Pancreas (tissue), 10 donors: ENCODE results near the gene RET. TPM values are rescaled to one million over a fixed set of nuclear protein-coding genes. Genes with fewer than 3 reads are reported as not detected.

ENCODE experiments used
- ATAC-seq, 4 donors: fragments of 200-7000 bp; cut with Tn5 transposase; one replicate each; pipeline versions ENCODE4 v1.8.0 to v1.9.1; 2020; ENCODE audit warnings: mild to moderate bottlenecking in 4 of 4, moderate library complexity in 4 of 4
- DNase-seq, 6 donors: peaks; one replicate each; pipeline ENCODE4 v3.0.0-alpha.2; 2020
- FAIRE-seq: peaks from 2 replicates; lab custom pipeline; 2012; peaks lifted over from hg19 to GRCh38; lab: Jason Lieb, UNC
- H3K27ac ChIP-seq, 4 donors: fragments of 200-600 bp; sonication (generic); 1 replicate in 3 of 4; 2 replicates in 1 of 4; pipeline versions ENCODE4 v1.5.0 to v1.8.0; 2020
- H3K27me3 ChIP-seq, 4 donors: fragments of 200-600 bp; one replicate each; pipeline ENCODE4 v1.8.0; 2021
- H3K36me3 ChIP-seq, 3 donors: fragments of 200-600 bp; sonication (generic) in 1 of 3; one replicate each; pipeline versions ENCODE4 v1.5.0 to v1.8.0; 2020 to 2021
- H3K4me1 ChIP-seq, 3 donors: fragments of 200-600 bp; one replicate each; pipeline ENCODE4 v1.8.0; 2021
- H3K4me3 ChIP-seq, 4 donors: fragments of 200-600 bp; sonication (generic) in 2 of 4; one replicate each; pipeline versions ENCODE4 v1.5.0 to v1.8.0; 2020 to 2021
- H3K9me3 ChIP-seq, 4 donors: fragments of 200-600 bp; one replicate each; pipeline ENCODE4 v1.8.0; 2021
- WGBS, 2 donors: extraction: QIAGEN DNeasy Blood & Tissue Kit; methylation state at CpG; one replicate each; pipeline ENCODE4 v1.1.7; 2013; 5-methylcytosine and 5-hydroxymethylcytosine counted together
- intact Hi-C, 3 donors: fragments of 100-400 bp; cut with DNase I; formaldehyde crosslinking; loops; one replicate each; pipeline versions ENCODE4 v1.11.1 to v1.14.2; 2022
- polyA plus RNA-seq, 2 donors: library from polyadenylated mRNA; stranded (reverse); fragments of 200-250 nt; gene quantifications; one replicate each; pipeline ENCODE4 v1.2.3, GENCODE V29; 2013
- total RNA-seq, 6 donors: library from RNA; stranded (reverse); fragmentation: NEBNext Ultra II Directional in 4 of 6; extraction: Animal tissue kit (Norgen Biotek cat#: 25700) in 4 of 6; gene quantifications; one replicate each; pipeline versions ENCODE4 v1.2.1 to v1.2.4, GENCODE V29; 2021 to 2023
- TF ChIP-seq, protein P1 (sequence below), 4 donors: fragments of 200-600 bp; sonication (generic) in 3 of 4; IDR thresholded peaks; one replicate each; pipeline versions ENCODE4 v1.5.0 to v1.8.0; 2021; ENCODE audit warnings: antibody characterized with exemption in 4 of 4
- donor health status: healthy with polysubstance abuse.
- donor health status: DM: no; HTN: no; CAD: no; lungs with moderate emphysema.
- donor health status: DM: no; HTN: no; CAD: no.
- donor health status: control.
- donor health status: control.
- donor health status: Bipolar disorder and iron deficiency.
- donor health status: DM: yes; HTN: yes; CAD: no.
- donor health status: DM: no; HTN: no; CAD: no.
- donor health status: DM: no; HTN: no; CAD: no.
- donor health status: DM: yes; HTN: yes; CAD: no.

RET gene
- total and polyA plus RNA-seq, 8 donors, result 0.32 to 4.4 (median 0.83) TPM

DNA sequence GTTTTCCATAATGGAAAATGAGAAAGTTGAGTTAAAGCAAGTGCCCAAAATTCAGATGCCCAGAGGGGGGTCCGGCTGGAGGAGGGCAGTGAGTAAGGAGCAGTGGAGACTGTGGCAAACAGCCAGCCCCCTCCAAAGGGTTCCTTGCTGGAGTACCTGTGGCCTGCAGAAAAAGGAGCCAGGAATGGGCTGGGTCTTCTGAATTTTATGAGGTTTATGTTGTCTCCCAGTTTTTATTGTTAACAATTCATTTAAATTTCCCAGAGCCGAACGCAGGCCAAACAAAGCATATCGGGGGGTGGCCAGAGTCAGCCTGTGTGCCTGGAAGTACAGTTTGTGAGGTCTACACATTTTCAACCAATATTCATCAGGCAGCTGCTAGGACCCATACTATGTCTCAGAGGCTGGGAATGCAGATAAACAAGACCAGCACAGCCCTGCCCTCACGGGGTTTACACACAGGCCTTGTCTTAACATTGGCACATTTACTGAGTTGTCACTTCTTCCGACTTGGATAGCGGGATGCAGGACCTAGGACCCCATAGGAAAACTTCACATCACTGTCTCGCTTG lies 48.5 kb downstream of the RET start:
- intact Hi-C loops, result no loop called here
- no peak overlapping the region for H3K4me3 ChIP-seq

DNA sequence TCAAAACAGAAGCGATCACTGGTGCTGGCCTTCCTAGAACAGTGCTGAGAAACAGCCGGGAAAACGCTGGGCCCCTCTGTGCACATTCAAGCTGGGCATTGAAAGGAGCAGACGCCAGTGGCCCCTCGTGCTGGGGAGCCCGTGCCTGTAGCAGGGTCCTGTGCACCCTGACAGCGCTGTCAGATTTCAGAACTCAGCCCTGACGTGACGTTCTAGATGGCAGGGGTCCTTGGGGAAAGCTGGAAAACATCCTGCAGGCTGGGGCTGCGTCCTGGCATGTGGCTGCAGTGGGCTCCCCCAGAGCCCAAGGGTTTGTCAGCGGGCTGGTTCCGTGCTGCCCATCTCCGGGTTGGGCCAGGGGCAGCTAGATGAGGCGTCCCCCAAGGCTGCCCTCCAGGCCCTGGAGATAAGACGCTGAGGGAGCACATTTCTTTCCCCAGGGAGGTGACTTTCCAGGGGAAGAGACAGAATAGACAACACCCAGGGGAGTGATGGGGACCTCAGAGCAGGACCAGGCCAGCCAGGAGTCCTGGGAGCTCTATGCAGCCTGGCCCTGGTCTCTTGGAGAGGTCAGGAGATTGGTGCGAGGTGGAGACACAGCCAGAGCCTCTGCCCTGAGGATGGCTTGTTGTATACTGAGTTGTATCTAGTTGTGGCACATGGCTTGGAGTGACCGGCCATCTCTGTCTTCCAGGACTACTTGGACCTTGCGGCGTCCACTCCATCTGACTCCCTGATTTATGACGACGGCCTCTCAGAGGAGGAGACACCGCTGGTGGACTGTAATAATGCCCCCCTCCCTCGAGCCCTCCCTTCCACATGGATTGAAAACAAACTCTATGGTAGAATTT lies 49.2 kb downstream of the RET start:
- H3K4me1 ChIP-seq, result no peaks in the 10 kb centered on the region
- TF ChIP-seq, protein P1, sequence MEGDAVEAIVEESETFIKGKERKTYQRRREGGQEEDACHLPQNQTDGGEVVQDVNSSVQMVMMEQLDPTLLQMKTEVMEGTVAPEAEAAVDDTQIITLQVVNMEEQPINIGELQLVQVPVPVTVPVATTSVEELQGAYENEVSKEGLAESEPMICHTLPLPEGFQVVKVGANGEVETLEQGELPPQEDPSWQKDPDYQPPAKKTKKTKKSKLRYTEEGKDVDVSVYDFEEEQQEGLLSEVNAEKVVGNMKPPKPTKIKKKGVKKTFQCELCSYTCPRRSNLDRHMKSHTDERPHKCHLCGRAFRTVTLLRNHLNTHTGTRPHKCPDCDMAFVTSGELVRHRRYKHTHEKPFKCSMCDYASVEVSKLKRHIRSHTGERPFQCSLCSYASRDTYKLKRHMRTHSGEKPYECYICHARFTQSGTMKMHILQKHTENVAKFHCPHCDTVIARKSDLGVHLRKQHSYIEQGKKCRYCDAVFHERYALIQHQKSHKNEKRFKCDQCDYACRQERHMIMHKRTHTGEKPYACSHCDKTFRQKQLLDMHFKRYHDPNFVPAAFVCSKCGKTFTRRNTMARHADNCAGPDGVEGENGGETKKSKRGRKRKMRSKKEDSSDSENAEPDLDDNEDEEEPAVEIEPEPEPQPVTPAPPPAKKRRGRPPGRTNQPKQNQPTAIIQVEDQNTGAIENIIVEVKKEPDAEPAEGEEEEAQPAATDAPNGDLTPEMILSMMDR (IDR thresholded peaks at IDR 0.05), result no peak
- intact Hi-C loops, result no loop called here
- no peak for FAIRE-seq
- peak in 2 of 6 donors; percentile 4 to 8 for DNase-seq
- H3K4me3 ChIP-seq, result no peak overlapping the region
- no peak for ATAC-seq
- H3K36me3 ChIP-seq, result no peaks in the 10 kb centered on the region
- H3K9me3 ChIP-seq, result no peaks in the 10 kb centered on the region
- no peak overlapping the region for H3K27ac ChIP-seq
- WGBS, 2 donors, result 75 to 84% methylated on average over 23 of the region's 23 CpGs
- H3K27me3 ChIP-seq, result no peaks in the 10 kb centered on the region

More for the DNA sequence above, 48.5 kb downstream of the RET start:
- DNase-seq (peak in 1 of 6 donors; percentile 13), FAIRE-seq (no peak), ATAC-seq (no peak)
- Histone ChIP-seq H3K27me3 (no peaks in the 10 kb centered on the region), H3K27ac (no peak overlapping the region), H3K4me1 (no peaks in the 10 kb centered on the region), H3K9me3 (no peaks in the 10 kb centered on the region), H3K36me3 (no peaks in the 10 kb centered on the region)
- TF ChIP-seq, protein P1 (IDR thresholded peaks at IDR 0.05), result no peak
- 91 to 93% methylated on average over 8 of the region's 8 CpGs for WGBS, 2 donors

DNA sequence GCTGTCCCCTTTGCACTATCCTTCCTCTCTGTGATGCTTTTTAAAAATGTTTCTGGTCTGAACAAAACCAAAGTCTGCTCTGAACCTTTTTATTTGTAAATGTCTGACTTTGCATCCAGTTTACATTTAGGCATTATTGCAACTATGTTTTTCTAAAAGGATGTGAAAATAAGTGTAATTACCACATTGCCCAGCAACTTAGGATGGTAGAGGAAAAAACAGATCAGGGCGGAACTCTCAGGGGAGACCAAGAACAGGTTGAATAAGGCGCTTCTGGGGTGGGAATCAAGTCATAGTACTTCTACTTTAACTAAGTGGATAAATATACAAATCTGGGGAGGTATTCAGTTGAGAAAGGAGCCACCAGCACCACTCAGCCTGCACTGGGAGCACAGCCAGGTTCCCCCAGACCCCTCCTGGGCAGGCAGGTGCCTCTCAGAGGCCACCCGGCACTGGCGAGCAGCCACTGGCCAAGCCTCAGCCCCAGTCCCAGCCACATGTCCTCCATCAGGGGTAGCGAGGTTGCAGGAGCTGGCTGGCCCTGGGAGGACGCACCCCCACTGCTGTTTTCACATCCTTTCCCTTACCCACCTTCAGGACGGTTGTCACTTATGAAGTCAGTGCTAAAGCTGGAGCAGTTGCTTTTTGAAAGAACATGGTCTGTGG lies 50.0 kb downstream of the RET start:
- DNase-seq (peak in 2 of 6 donors; percentile 10 to 14), ATAC-seq (no peak), FAIRE-seq (no peak)
- H3K27me3 ChIP-seq, result no peaks in the 10 kb centered on the region
- H3K4me1 ChIP-seq, result no peaks in the 10 kb centered on the region
- TF ChIP-seq, protein P1 (IDR thresholded peaks at IDR 0.05), result no peak
- no peak overlapping the region for H3K27ac ChIP-seq
- H3K36me3 ChIP-seq, result no peaks in the 10 kb centered on the region
- no peaks in the 10 kb centered on the region for H3K9me3 ChIP-seq
- H3K4me3 ChIP-seq, result no peak overlapping the region
- WGBS, 2 donors, result 69 to 79% methylated on average over 7 of the region's 7 CpGs
- intact Hi-C loops, result no loop called here

DNA sequence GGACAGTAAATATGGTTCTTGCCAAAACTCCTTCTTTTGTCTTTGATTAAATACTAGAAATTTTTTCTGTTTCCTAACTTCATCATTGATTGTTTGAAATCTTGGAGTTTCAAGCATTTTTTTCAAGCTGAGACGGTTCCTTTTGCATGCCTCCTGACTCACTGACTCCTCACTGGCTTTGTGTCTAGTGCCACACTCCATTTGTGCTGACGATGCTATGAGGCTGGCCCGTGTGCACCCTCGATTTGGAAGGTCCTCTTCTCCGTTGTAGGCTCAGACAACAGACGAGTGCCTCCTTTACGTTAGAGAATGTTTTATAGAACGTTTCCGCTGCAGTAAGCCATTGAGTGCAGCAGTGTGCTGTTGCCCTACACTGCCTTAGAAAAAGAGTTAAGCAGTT lies 50.6 kb downstream of the RET start:
- intact Hi-C loops, result no loop called here
- no peaks in the 10 kb centered on the region for H3K27me3 ChIP-seq
- H3K9me3 ChIP-seq, result no peaks in the 10 kb centered on the region
- peak in 1 of 6 donors; percentile 8 for DNase-seq
- no peaks in the 10 kb centered on the region for H3K4me1 ChIP-seq
- no peaks in the 10 kb centered on the region for H3K36me3 ChIP-seq
- ATAC-seq, result peak in 1 of 4 donors; percentile 47
- no peak overlapping the region for H3K27ac ChIP-seq
- 59 to 74% methylated on average over 9 of the region's 9 CpGs for WGBS, 2 donors
- no peak for FAIRE-seq
- TF ChIP-seq, protein P1 (IDR thresholded peaks at IDR 0.05), result no peak
- H3K4me3 ChIP-seq, result no peak overlapping the region
